ENCODE data around the gene ZFP36.
"Not testable (repeated sequence)": the region's sequence is repeated elsewhere in the genome, so short reads cannot be mapped to it uniquely, and the experiment has no call there.

ZFP36 gene

GRCh38 chr19:39406656-39407409 is at the start of gene ZFP36:
Gene ZFP36 (plus strand): TSS chr19:39406847. CDS start chr19:39406905, 58 bp downstream.
- DNase-seq (ENCODE audit: insufficient read length, low spot score) (no peak), FAIRE-seq (peak; percentile 78)

GRCh38 chr19:39359026-39359425 is 47.6 kb upstream of the ZFP36 start:
- no peak for FAIRE-seq

GRCh38 chr19:39360599-39360998 is 46.0 kb upstream of the ZFP36 start:
- DNase-seq (ENCODE audit: insufficient read length, low spot score) (no peak), FAIRE-seq (no peak)

More at GRCh38 chr19:39359026-39359425, 47.6 kb upstream of the ZFP36 start:
- no peak for DNase-seq (ENCODE audit: insufficient read length, low spot score)

- FAIRE-seq (no peak), DNase-seq (ENCODE audit: insufficient read length, low spot score) (no peak)
These were observed 43.7 kb upstream of the ZFP36 start for GRCh38 chr19:39362682-39363657.

GRCh38 chr19:39363901-39364457 is 42.7 kb upstream of the ZFP36 start:
- FAIRE-seq = no peak
- no peak for DNase-seq (ENCODE audit: insufficient read length, low spot score)

GRCh38 chr19:39365531-39365930 is 41.1 kb upstream of the ZFP36 start:
- DNase-seq (ENCODE audit: insufficient read length, low spot score) = no peak
- FAIRE-seq = no peak

GRCh38 chr19:39369200-39369599 is 37.4 kb upstream of the ZFP36 start:
- no peak for FAIRE-seq
- no peak for DNase-seq (ENCODE audit: insufficient read length, low spot score)

GRCh38 chr19:39370735-39371134 is 35.9 kb upstream of the ZFP36 start:
- DNase-seq (ENCODE audit: insufficient read length, low spot score) = no peak
- no peak for FAIRE-seq

GRCh38 chr19:39372047-39372802 is 34.4 kb upstream of the ZFP36 start:
- no peak for FAIRE-seq
- DNase-seq (ENCODE audit: insufficient read length, low spot score) = no peak

GRCh38 chr19:39372941-39373340 is 33.7 kb upstream of the ZFP36 start:
- DNase-seq (ENCODE audit: insufficient read length, low spot score) (no peak), FAIRE-seq (no peak)

GRCh38 chr19:39375929-39376328 is 30.7 kb upstream of the ZFP36 start:
- FAIRE-seq (no peak), DNase-seq (ENCODE audit: insufficient read length, low spot score) (no peak)

GRCh38 chr19:39377373-39378362 is 29.0 kb upstream of the ZFP36 start:
- no peak for DNase-seq (ENCODE audit: insufficient read length, low spot score)
- no peak for FAIRE-seq

GRCh38 chr19:39379366-39379765 is 27.3 kb upstream of the ZFP36 start:
- FAIRE-seq = not testable (repeated sequence)

GRCh38 chr19:39379865-39380396 is 26.7 kb upstream of the ZFP36 start:
- DNase-seq (ENCODE audit: insufficient read length, low spot score) (no peak), FAIRE-seq (no peak)

More at GRCh38 chr19:39379366-39379765, 27.3 kb upstream of the ZFP36 start:
- not testable (repeated sequence) for DNase-seq (ENCODE audit: insufficient read length, low spot score)

GRCh38 chr19:39380521-39381502 is 25.8 kb upstream of the ZFP36 start:
- FAIRE-seq (no peak), DNase-seq (ENCODE audit: insufficient read length, low spot score) (no peak)

GRCh38 chr19:39381910-39382611 is 24.6 kb upstream of the ZFP36 start:
- no peak for DNase-seq (ENCODE audit: insufficient read length, low spot score)
- FAIRE-seq = no peak
